GM12875 (cell line): ENCODE results near the gene ZSWIM3.

Source experiments
- H3K4me3 ChIP-seq: one replicate; pipeline ENCODE4 v1.5.1; 2011; ENCODE audit warnings: low read depth, low read length, control low read depth
- TF ChIP-seq, protein P1 (sequence below): IDR thresholded peaks from 2 replicates; pipeline ENCODE4 v1.5.1; 2011; ENCODE audit warnings: low read depth, mild to moderate bottlenecking, control low read depth, inconsistent platforms, low read length, moderate library complexity, borderline replicate concordance; ENCODE audit not compliant: insufficient read depth

Gene ZSWIM3

DNA sequence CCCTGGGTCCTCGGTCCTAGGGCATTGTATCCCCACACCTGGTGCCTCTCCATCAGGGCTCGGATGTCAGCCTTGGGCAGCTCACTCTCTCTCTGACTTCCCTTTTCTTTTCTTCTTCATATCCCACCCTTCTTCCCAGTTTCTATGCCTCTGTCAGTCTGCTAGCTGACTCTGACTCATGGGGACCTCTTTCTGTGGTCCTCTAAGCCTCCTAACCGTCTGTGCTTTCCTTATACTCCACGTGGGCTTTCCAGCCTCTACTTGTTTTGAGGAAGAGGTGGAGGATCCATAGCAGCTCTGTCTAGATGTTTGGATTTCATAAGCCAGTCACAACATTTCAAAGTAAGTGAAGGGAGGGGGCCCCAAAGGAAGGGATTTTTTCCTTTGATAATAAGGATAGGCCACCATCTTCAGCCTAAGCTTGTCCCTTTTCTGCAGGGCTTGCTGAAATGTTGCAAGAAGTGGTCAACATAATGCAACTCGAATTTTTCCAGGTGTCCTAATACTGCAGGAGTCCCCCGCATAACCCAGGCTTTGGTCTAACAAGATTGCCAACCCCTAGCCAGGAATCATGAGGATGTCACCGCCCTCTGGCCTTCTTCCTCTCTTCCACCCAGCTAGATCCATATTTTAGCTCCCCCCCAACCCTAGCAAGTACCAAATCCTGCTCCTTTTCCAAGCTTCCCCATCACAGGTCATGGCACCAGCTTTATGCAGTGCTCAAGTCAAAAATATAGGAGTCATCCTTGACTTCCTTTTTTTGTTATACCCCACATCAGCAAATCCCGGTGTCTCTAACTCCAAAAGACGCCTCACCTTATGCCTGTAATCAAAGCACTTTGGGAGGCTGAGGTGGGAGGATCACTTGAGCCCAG is 63.3 kb downstream of the ZSWIM3 start:
- TF ChIP-seq, protein P1, sequence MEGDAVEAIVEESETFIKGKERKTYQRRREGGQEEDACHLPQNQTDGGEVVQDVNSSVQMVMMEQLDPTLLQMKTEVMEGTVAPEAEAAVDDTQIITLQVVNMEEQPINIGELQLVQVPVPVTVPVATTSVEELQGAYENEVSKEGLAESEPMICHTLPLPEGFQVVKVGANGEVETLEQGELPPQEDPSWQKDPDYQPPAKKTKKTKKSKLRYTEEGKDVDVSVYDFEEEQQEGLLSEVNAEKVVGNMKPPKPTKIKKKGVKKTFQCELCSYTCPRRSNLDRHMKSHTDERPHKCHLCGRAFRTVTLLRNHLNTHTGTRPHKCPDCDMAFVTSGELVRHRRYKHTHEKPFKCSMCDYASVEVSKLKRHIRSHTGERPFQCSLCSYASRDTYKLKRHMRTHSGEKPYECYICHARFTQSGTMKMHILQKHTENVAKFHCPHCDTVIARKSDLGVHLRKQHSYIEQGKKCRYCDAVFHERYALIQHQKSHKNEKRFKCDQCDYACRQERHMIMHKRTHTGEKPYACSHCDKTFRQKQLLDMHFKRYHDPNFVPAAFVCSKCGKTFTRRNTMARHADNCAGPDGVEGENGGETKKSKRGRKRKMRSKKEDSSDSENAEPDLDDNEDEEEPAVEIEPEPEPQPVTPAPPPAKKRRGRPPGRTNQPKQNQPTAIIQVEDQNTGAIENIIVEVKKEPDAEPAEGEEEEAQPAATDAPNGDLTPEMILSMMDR, result no peak
- no peak overlapping the region for H3K4me3 ChIP-seq

DNA sequence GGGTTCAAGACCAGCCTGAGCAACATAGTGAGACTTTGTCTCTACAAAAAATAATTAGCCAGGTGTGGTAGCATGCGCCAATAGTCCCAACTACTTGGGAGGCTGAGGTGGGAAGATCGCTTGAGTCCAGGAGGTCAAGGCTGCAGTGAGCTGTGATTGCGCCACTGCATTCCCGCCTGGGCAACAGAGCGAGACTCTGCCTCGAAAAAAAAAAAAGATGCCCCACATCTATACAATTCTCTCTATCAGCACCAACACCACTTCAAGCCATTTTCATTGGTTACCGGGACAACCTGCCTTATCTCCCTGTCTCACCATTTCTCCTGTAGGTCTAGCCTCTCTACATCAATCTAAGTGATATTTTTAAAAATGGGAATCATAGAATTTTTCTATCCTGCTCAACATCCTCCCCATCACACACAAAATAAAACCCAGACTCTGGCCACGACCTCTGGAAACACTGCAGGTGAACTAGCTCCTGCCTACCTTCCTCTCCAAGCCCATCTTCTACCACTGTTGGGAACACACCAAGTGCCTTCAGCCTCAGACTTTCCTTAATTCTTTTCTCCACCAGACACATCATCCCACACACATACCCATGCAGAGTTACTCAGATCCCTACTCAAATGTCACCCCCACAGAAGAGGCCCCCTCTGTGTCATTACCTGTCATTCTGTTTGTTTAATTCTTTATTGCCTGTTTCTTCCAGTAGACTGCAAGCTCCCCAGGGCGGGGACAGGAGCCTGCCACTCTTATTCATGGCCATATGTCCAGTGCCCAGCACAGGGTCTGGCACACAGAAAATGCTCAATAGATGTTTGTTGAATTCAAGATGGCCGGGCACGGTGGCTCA is 64.1 kb downstream of the ZSWIM3 start:
- H3K4me3 ChIP-seq, result no peak overlapping the region
- TF ChIP-seq, protein P1, result no peak

DNA sequence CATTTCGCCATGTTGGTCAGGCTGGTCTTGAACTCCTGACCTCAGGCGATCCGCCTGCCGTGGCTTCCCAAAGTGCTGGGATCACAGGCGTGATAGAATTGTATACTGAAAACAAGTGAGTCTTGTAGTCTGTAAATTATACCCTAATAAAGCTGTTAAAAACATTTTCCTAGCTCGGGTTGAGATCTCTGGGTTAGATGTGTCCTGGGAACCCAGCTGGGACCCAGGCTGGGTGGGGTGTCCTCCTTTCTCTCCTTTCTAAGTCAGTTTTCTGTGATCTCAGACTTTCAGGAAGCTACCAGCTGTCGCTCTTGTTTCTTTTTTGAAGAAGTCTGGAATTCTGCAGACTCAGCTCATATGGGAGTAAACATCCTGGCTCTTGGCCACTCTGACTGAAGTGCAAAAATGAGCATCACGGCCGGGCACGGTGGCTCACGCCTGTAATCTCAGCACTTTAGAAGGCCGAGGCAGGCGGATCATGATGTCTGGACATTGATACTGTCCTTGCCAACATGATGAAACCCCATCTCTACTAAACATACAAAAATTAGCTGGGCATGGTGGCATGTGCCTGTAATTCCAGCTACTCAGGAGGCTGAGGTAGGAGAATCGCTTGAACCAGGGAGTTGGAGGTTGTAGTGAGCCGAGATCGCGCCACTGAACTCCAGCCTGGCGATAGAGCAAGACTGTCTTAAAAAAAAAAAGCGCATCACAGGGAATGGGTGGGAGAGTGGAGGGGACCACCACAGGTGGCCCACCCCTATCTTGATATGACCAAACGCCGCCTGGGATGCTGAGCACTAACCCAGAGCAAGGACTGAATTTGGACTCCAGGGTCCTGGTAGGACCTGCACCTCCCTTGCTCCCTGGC is 67.2 kb downstream of the ZSWIM3 start:
- TF ChIP-seq, protein P1, result no peak
- no peak overlapping the region for H3K4me3 ChIP-seq

DNA sequence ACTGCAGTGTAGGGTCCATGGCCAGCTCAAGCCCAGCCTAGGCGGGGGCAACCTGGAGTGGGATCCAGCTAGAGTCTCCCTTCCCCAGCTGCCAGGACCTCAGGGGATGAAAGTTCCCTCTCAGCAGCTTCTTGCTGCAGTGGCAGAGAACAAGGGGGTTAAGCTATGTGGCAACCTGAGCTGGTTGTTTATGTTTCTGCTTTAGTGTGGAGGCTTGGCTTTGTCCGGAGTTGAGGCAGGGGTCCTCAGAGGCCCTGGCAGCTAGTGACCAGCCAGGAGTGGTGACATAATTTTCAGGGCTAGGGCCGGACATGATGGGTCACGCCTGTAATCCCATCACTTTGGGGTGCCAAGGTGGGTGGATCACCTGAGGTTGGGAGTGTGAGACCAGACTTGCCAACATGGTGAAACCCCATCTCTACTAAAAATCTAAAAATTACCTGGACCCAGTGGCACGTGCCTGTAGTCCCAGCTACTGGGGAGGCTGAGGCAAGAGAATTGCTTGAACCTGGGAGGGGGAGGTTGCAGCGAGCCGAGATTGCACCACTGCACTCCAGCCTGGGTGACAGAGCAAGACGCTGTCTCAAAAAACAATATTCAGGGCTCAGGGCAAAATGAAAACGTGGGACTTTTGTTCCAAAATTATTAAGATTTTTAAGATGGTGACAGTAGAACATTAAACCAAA is 68.5 kb downstream of the ZSWIM3 start:
- TF ChIP-seq, protein P1, result no peak
- no peak overlapping the region for H3K4me3 ChIP-seq

DNA sequence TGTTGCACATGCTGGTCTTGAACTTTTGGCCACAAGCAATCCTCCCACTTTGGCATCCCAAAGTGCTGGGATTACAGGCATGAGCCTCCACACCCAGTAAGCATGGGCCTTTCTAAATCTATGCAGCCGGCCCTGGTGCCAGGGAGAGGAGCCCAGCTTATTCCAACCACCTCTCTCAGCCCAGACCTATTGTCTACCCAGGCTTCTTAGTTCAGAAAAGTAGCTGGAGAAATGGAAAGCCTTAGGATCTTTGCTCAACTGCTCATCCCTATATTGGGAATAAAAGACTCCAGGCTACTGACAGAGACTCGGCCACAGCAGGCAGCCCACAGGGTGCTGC is 69.3 kb downstream of the ZSWIM3 start:
- TF ChIP-seq, protein P1, result no peak
- no peak overlapping the region for H3K4me3 ChIP-seq
